ENCODE data around the gene STK32A. TPM values are rescaled to one million over a fixed set of nuclear protein-coding genes. Genes with fewer than 3 reads are reported as not detected.

The STK32A gene
- total and polyA plus RNA-seq, 4 donors = 0.03 to 0.17 (median 0.09) TPM

- TF ChIP-seq, protein P1, sequence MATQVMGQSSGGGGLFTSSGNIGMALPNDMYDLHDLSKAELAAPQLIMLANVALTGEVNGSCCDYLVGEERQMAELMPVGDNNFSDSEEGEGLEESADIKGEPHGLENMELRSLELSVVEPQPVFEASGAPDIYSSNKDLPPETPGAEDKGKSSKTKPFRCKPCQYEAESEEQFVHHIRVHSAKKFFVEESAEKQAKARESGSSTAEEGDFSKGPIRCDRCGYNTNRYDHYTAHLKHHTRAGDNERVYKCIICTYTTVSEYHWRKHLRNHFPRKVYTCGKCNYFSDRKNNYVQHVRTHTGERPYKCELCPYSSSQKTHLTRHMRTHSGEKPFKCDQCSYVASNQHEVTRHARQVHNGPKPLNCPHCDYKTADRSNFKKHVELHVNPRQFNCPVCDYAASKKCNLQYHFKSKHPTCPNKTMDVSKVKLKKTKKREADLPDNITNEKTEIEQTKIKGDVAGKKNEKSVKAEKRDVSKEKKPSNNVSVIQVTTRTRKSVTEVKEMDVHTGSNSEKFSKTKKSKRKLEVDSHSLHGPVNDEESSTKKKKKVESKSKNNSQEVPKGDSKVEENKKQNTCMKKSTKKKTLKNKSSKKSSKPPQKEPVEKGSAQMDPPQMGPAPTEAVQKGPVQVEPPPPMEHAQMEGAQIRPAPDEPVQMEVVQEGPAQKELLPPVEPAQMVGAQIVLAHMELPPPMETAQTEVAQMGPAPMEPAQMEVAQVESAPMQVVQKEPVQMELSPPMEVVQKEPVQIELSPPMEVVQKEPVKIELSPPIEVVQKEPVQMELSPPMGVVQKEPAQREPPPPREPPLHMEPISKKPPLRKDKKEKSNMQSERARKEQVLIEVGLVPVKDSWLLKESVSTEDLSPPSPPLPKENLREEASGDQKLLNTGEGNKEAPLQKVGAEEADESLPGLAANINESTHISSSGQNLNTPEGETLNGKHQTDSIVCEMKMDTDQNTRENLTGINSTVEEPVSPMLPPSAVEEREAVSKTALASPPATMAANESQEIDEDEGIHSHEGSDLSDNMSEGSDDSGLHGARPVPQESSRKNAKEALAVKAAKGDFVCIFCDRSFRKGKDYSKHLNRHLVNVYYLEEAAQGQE (IDR thresholded peaks at IDR 0.05) = no peak
Measured at GRCh38 chr5:147336876-147337275, 102.0 kb downstream of the STK32A start (continued).

DNA sequence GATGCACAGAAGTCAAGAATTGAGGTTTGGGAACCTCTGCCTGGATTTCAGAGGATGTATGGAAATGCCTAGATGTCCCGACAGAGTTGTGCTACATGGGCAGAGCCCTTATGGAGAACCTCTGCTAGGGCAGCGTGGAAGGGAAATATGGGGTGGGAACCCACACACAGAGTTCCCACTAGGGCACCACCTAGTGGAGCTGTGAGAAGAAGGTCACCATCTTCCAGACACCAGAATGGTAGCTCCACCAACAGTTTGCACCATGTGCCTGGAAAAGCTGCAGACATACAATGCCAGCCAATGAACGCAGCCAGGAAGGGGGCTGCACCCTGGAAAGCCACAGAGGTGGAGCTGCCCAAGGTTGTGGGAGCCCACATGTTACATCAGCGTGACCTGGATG is 104.5 kb downstream of the STK32A start:
- H3K9me3 ChIP-seq (ENCODE audit: control insufficient read depth in 4 of 4, low read length in 3 of 4) = peaks cover 0 to 2% (median 0%) of the 10 kb centered on the region in 4 donors
- no peak overlapping the region for H3K9ac ChIP-seq (ENCODE audit: low read depth in 1 of 2, low read length in 2 of 2)
- TF ChIP-seq JUND (IDR thresholded peaks at IDR 0.05) = no peak
- TF ChIP-seq SP1 (IDR thresholded peaks at IDR 0.05) = no peak
- TF ChIP-seq, protein P2, sequence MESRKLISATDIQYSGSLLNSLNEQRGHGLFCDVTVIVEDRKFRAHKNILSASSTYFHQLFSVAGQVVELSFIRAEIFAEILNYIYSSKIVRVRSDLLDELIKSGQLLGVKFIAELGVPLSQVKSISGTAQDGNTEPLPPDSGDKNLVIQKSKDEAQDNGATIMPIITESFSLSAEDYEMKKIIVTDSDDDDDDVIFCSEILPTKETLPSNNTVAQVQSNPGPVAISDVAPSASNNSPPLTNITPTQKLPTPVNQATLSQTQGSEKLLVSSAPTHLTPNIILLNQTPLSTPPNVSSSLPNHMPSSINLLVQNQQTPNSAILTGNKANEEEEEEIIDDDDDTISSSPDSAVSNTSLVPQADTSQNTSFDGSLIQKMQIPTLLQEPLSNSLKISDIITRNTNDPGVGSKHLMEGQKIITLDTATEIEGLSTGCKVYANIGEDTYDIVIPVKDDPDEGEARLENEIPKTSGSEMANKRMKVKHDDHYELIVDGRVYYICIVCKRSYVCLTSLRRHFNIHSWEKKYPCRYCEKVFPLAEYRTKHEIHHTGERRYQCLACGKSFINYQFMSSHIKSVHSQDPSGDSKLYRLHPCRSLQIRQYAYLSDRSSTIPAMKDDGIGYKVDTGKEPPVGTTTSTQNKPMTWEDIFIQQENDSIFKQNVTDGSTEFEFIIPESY (IDR thresholded peaks at IDR 0.05) = no peak
- TF ChIP-seq FOXA2 (IDR thresholded peaks at IDR 0.05) = no peak
- no peak for TF ChIP-seq NR2F2 (IDR thresholded peaks at IDR 0.05)
- no peak for TF ChIP-seq TAF1 (conservative IDR thresholded peaks at IDR 0.05)
- no peak for TF ChIP-seq HNF4G (IDR thresholded peaks at IDR 0.05)
- TF ChIP-seq RAD21 (IDR thresholded peaks at IDR 0.05) = no peak
- TF ChIP-seq RXRA (IDR thresholded peaks at IDR 0.05) = no peak
- TF ChIP-seq ATF3 (IDR thresholded peaks at IDR 0.05) = no peak
- TF ChIP-seq HNF4A (conservative IDR thresholded peaks at IDR 0.05) = no peak
- TF ChIP-seq, protein P3, sequence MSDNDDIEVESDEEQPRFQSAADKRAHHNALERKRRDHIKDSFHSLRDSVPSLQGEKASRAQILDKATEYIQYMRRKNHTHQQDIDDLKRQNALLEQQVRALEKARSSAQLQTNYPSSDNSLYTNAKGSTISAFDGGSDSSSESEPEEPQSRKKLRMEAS (IDR thresholded peaks at IDR 0.05) = no peak
- 88% methylated on average over 4 of the region's 4 CpGs for WGBS
- no peak for DNase-seq (ENCODE audit: low spot score)
- H3K27me3 ChIP-seq (ENCODE audit: control insufficient read depth in 4 of 4, insufficient read depth in 4 of 4, low read length in 3 of 4) = no peaks in the 10 kb centered on the region
- H3K27ac ChIP-seq (ENCODE audit: low read depth in 1 of 2, low read length in 2 of 2) = no peak overlapping the region
- H3K4me1 ChIP-seq (ENCODE audit: control insufficient read depth in 4 of 4, insufficient read depth in 4 of 4, low read length in 3 of 4) = no peaks in the 10 kb centered on the region
- H3K36me3 ChIP-seq (ENCODE audit: control insufficient read depth in 4 of 4, insufficient read depth in 3 of 4, low read depth in 1 of 4, low read length in 3 of 4) = no peaks in the 10 kb centered on the region
- H3K4me3 ChIP-seq (ENCODE audit: low read depth in 1 of 3, low read length in 3 of 3) = no peak overlapping the region

DNA sequence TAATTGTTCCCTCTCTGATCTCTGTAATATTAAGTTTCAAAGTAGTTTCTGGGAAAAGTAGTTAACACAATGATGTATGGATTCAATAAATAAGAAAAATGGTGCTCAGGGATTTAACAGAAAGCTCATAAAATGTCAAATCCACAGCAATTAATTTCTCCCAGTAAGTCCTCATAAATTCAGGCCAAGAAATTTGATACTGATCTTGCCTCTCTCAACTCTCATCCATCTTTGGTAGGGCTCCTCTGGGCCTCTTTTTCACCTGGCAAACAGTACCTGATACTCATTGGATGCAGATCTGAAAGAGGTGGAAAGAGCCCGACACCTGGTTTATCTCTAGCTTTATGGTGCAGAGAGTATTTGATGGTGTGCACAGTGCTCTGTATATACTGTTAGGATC is 106.1 kb downstream of the STK32A start:
- Histone ChIP-seq H3K27me3 (ENCODE audit: control insufficient read depth in 4 of 4, insufficient read depth in 4 of 4, low read length in 3 of 4) (no peaks in the 10 kb centered on the region), H3K4me3 (ENCODE audit: low read depth in 1 of 3, low read length in 3 of 3) (no peak overlapping the region), H3K36me3 (ENCODE audit: control insufficient read depth in 4 of 4, insufficient read depth in 3 of 4, low read depth in 1 of 4, low read length in 3 of 4) (no peaks in the 10 kb centered on the region), H3K9me3 (ENCODE audit: control insufficient read depth in 4 of 4, low read length in 3 of 4) (peaks cover 0 to 2% (median 0%) of the 10 kb centered on the region in 4 donors), H3K9ac (ENCODE audit: low read depth in 1 of 2, low read length in 2 of 2) (no peak overlapping the region), H3K4me1 (ENCODE audit: control insufficient read depth in 4 of 4, insufficient read depth in 4 of 4, low read length in 3 of 4) (no peaks in the 10 kb centered on the region), H3K27ac (ENCODE audit: low read depth in 1 of 2, low read length in 2 of 2) (no peak overlapping the region)
- DNase-seq (ENCODE audit: low spot score) = no peak
- WGBS = 94% methylated on average over 1 of the region's 1 CpG
- TF ChIP-seq, protein P1 (IDR thresholded peaks at IDR 0.05) = no peak
- TF ChIP-seq JUND (IDR thresholded peaks at IDR 0.05) (no peak), GABPA (IDR thresholded peaks at IDR 0.05 in 1 of 2, conservative IDR thresholded peaks at IDR 0.05 in 1 of 2) (no peak), FOXA2 (IDR thresholded peaks at IDR 0.05) (no peak), HNF4A (conservative IDR thresholded peaks at IDR 0.05) (no peak), SP1 (IDR thresholded peaks at IDR 0.05) (no peak), FOXA1 (IDR thresholded peaks at IDR 0.05) (no peak), ATF3 (IDR thresholded peaks at IDR 0.05) (no peak), NR2F2 (IDR thresholded peaks at IDR 0.05) (no peak)
- TF ChIP-seq, protein P3 (IDR thresholded peaks at IDR 0.05) = no peak
- TF ChIP-seq, protein P4, sequence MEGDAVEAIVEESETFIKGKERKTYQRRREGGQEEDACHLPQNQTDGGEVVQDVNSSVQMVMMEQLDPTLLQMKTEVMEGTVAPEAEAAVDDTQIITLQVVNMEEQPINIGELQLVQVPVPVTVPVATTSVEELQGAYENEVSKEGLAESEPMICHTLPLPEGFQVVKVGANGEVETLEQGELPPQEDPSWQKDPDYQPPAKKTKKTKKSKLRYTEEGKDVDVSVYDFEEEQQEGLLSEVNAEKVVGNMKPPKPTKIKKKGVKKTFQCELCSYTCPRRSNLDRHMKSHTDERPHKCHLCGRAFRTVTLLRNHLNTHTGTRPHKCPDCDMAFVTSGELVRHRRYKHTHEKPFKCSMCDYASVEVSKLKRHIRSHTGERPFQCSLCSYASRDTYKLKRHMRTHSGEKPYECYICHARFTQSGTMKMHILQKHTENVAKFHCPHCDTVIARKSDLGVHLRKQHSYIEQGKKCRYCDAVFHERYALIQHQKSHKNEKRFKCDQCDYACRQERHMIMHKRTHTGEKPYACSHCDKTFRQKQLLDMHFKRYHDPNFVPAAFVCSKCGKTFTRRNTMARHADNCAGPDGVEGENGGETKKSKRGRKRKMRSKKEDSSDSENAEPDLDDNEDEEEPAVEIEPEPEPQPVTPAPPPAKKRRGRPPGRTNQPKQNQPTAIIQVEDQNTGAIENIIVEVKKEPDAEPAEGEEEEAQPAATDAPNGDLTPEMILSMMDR (IDR thresholded peaks at IDR 0.05; ENCODE audit: low read depth, low read length, missing input control) = no peak

All from liver (tissue), 9 donors.